Glutamatergic neuron (in vitro differentiated cells): ENCODE results near the gene LITAFD. TPM values are rescaled to one million over a fixed set of nuclear protein-coding genes. Genes with fewer than 3 reads are reported as not detected.

Experiments
- DNase-seq: peaks from one replicate; pipeline ENCODE4 v3.0.0; 2022
- H3K27ac Mint-ChIP-seq: one replicate; pipeline ENCODE4 v1.8.0; 2020; ENCODE audit warnings: mild to moderate bottlenecking, mixed read lengths, inconsistent platforms; ENCODE audit not compliant: unreplicated experiment
- H3K27me3 Mint-ChIP-seq: one replicate; pipeline ENCODE4 v1.8.0; 2020; ENCODE audit warnings: mild to moderate bottlenecking, moderate library complexity, mixed read lengths, inconsistent platforms; ENCODE audit not compliant: unreplicated experiment
- H3K36me3 Mint-ChIP-seq: one replicate; pipeline ENCODE4 v1.8.0; 2020; ENCODE audit warnings: mild to moderate bottlenecking, mixed read lengths, inconsistent platforms; ENCODE audit not compliant: unreplicated experiment
- H3K4me1 Mint-ChIP-seq: one replicate; pipeline ENCODE4 v1.8.0; 2020; ENCODE audit warnings: mild to moderate bottlenecking, low read depth, mixed read lengths, inconsistent platforms; ENCODE audit not compliant: unreplicated experiment
- H3K4me3 Mint-ChIP-seq: one replicate; pipeline ENCODE4 v1.8.0; 2020; ENCODE audit warnings: mild to moderate bottlenecking, mixed read lengths, inconsistent platforms; ENCODE audit not compliant: unreplicated experiment
- H3K9me3 Mint-ChIP-seq: one replicate; pipeline ENCODE4 v1.8.0; 2020; ENCODE audit warnings: mild to moderate bottlenecking, moderate library complexity, mixed read lengths, inconsistent platforms; ENCODE audit not compliant: unreplicated experiment
- total RNA-seq: library from RNA; stranded (reverse); fragmentation: NEBNext Ultra II Directional; extraction: Animal tissue kit (Norgen Biotek cat#: 25700); gene quantifications from one replicate; pipeline ENCODE4 v1.2.1, GENCODE V29; 2021; ENCODE audit not compliant: unreplicated experiment
- TF ChIP-seq, protein P1 (sequence below): fragments of 200-600 bp; sonication (generic); IDR thresholded peaks from one replicate; pipeline ENCODE4 v1.5.0; 2021; ENCODE audit not compliant: partially characterized antibody, unreplicated experiment

The LITAFD gene
- total RNA-seq, 1 donor from 2014 or later = not detected

DNA sequence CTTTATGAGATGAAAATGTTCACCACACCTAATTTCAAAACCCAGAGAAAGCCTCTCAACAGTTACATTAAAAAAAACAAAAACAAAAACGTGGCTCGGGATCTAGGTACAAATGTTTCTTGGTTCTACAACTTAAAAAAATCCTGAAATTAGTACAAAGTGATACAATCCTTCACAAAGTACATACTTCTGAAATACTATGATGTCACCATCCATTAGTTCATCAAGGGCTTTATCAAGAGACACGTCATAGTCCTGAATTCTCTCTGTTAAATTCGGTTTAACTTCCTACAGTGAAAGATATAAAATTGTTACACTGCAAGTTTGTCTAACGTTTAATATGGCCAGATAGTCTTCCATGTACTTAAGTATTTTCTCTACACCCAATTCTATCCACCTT is 18.2 kb downstream of the LITAFD start:
- TF ChIP-seq, protein P1, sequence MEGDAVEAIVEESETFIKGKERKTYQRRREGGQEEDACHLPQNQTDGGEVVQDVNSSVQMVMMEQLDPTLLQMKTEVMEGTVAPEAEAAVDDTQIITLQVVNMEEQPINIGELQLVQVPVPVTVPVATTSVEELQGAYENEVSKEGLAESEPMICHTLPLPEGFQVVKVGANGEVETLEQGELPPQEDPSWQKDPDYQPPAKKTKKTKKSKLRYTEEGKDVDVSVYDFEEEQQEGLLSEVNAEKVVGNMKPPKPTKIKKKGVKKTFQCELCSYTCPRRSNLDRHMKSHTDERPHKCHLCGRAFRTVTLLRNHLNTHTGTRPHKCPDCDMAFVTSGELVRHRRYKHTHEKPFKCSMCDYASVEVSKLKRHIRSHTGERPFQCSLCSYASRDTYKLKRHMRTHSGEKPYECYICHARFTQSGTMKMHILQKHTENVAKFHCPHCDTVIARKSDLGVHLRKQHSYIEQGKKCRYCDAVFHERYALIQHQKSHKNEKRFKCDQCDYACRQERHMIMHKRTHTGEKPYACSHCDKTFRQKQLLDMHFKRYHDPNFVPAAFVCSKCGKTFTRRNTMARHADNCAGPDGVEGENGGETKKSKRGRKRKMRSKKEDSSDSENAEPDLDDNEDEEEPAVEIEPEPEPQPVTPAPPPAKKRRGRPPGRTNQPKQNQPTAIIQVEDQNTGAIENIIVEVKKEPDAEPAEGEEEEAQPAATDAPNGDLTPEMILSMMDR = no peak
- Mint-ChIP-seq H3K4me3 (no peak overlapping the region), H3K27ac (no peak overlapping the region), H3K4me1 (no peaks in the 10 kb centered on the region), H3K9me3 (peaks cover 1% of the 10 kb centered on the region), H3K27me3 (no peaks in the 10 kb centered on the region), H3K36me3 (no peaks in the 10 kb centered on the region)
- DNase-seq = no peak

DNA sequence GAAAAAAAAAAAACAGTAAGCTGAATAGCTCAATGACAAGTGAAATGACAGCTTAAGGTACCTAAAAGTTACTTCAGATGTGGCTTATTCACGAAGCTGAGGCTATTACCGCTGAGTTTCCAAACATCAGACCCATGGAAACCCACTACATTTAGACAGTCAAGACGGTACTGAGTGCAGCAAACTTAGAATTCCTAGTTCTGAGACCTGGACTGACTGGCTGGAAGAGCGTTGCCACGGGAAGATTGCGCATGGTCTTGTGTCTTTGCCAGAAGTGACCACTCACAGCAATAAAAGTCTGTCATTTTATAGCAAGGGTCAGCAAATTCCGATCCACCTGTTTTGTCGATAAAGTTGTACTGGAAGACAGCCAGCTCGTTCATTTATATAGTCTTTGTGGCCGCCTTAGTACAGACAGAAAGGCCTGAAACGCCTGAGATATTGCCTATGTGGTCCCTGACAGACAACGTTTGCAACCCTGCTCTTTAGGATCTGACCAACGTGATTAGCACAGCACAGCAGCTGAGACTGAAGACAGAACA is 19.2 kb downstream of the LITAFD start:
- Mint-ChIP-seq H3K36me3 (no peaks in the 10 kb centered on the region), H3K4me1 (no peaks in the 10 kb centered on the region), H3K27ac (no peak overlapping the region), H3K27me3 (no peaks in the 10 kb centered on the region), H3K4me3 (no peak overlapping the region), H3K9me3 (peaks cover 3% of the 10 kb centered on the region)
- no peak for DNase-seq
- TF ChIP-seq, protein P1 = no peak

DNA sequence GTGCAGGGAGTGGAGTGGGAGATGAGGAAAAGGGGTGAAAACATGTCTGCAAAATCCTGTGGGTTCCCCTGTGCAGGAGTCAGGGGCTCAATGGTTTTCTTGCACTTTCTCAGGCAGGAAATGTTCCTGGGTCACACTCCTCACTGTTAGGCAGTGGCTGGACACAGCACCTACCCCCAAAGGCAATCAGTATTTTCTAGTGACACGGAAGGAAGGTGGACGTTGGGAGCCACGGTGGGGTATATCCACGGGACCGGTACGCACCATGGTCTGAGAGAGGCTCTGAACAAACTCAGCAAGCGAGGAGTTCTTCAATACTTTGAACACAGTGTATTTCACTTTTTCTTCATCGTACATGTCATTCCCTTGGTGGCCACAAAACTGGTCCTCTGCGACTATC is 20.9 kb downstream of the LITAFD start:
- Mint-ChIP-seq H3K4me3 (no peak overlapping the region), H3K27me3 (no peaks in the 10 kb centered on the region), H3K36me3 (no peaks in the 10 kb centered on the region), H3K27ac (no peak overlapping the region), H3K4me1 (no peaks in the 10 kb centered on the region), H3K9me3 (peaks cover 3% of the 10 kb centered on the region)
- DNase-seq = no peak
- TF ChIP-seq, protein P1 = no peak

DNA sequence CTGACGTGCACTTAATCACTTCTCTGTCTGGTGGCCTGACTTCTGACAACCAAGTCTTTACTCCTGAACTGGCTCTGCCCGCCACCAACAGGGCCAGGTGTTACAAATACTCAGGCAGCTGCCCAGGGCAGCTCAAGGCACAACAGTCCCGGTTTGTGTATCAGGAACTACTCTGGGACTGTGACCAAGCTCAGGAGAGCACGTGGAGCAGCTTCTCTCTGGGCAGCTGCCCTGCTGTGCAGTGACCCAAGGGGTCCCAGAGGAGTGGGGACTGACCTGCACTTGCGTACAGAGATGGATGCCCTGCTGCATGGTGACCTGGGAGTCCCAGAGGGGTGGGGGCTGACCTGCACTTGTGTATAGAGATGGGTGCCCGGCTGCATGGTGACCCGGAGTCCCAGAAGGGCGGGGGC is 21.9 kb downstream of the LITAFD start:
- DNase-seq = no peak
- Mint-ChIP-seq H3K27ac (no peak overlapping the region), H3K9me3 (peaks cover 3% of the 10 kb centered on the region), H3K4me1 (no peaks in the 10 kb centered on the region), H3K27me3 (no peaks in the 10 kb centered on the region), H3K36me3 (no peaks in the 10 kb centered on the region), H3K4me3 (no peak overlapping the region)
- TF ChIP-seq, protein P1 = no peak

DNA sequence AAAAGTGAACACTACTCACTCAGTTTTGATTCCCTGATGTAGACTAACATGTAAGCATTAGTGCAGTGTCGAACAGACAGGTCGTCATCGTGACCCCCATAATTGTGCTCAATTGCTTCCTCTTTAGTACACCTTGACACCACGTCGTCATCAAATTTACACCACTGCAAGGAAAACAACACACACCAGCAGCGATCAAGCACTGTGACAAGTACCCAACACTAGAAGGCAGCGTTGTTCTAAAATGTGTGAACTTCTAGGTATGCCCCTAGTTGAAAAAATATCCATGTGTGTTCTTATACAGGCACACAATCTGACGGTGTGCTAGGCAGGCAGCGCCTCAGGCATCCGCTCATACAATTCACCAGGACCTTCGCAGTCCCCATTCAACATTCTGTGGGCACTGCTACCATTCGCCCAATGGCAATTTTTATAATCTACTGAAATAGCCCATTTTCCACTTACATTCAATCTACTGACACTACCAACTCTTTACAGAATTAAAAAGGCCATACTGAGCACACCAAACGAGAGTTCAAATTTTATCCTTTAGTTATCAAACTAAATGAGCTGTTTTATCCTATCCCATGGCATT is 23.1 kb downstream of the LITAFD start:
- Mint-ChIP-seq H3K27me3 (no peaks in the 10 kb centered on the region), H3K27ac (no peak overlapping the region), H3K4me1 (peaks cover 2% of the 10 kb centered on the region), H3K36me3 (no peaks in the 10 kb centered on the region), H3K4me3 (no peak overlapping the region), H3K9me3 (peaks cover 3% of the 10 kb centered on the region)
- TF ChIP-seq, protein P1 = no peak
- DNase-seq = no peak
